ENCODE data around the gene ARL4D. TPM values are rescaled to one million over a fixed set of nuclear protein-coding genes. Genes with fewer than 3 reads are reported as not detected.

The ARL4D gene, protein sequence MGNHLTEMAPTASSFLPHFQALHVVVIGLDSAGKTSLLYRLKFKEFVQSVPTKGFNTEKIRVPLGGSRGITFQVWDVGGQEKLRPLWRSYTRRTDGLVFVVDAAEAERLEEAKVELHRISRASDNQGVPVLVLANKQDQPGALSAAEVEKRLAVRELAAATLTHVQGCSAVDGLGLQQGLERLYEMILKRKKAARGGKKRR
- 3.8 and 5.0 TPM in 2 replicates for total RNA-seq

DNA sequence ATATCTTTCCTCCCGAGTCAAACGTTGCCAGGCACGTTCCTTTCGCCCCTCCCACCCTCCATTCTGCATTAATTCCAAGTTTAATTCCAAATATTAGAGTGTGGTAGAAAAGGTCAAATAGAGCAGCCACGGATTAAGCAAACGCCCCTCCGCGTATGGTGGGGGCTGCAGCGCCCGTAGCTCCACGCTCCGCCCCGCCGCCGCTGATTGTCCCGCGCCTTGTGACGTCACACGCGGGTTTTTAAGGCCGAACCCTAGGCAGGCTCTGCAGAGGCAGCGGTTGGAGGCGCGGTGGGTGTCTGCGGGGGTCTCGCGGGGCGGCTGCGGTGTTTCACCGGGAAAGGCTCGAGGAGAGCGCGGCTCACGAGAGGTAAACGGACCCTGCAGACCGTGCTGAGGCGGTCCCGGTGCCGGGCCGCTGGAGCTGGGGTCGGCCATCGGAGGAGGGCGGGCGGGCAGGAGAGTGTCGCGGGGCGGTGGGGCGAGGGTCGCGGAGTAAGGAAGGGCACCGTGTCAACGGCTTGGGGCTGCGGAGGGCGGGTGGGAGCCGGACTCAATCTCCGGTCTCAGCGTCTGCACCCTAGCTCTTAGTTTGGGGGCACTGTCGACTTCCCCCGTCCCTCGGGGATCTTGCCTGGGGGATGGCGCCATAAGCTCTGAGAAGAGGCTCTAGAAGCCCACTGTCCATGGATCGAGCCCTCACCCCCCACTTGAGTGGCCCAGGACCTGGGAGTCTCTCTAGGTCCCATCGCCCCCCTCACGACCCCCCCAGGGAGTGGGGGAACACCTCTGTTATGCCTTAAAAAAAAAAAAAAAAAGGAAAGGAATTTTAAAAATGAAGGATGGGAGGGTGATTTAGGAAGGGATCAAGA is at the start of gene ARL4D:
Gene ARL4D (plus strand): TSS at position 270 of the 872 bp plus-strand sequence. CDS start 740 bp downstream, outside the sequence.
- intact Hi-C loops (cut with micrococcal nuclease): loop anchor here (1.0 to 10.0 kb wide), 3 partner anchors 10 to 176 kb away; partner anchors contain the start of gene DHX8

DNA sequence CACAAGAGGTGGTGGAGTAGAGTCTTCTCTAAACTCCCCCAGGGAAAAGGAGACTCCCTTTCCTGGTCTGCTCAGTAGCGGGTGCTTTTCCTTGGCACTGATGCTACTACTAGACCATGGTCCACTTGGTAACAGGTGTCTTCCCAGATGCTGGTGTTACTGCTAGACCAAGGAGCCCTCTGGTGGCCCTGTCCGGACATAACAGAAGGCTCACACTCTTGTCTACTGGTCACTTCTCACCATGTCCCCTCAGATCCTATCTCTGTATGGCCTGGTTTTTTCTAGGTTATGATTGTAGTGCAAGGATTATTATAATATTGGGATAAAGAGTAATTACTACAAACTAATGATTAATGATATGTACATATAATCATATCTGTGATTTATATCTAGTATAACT is 49.7 kb upstream of the ARL4D start:
- intact Hi-C loops (cut with micrococcal nuclease): no loop called here

DNA sequence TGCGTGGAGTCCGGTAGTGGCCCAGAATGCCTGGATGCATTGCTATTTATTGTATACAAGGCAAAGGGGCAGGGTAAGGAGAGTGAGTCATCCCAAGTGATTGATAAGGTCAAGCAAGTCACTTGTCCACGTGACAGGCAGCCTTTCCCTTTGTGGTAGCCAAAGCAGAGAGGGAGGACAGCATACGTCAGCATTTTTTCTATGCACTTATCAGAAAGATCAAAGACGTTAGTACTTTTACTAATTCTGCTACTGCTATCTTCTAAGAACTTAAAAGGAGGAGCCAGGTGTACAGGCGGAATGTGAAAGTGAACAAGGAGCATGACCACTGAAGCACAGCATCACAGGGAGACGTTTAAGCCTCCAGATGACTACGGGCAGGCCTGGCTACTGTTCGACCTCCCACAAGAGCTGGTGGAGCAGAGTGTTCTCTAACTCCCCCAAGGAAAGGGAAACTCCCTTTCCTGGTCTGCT is 47.9 kb upstream of the ARL4D start:
- intact Hi-C loops (cut with micrococcal nuclease): no loop called here

DNA sequence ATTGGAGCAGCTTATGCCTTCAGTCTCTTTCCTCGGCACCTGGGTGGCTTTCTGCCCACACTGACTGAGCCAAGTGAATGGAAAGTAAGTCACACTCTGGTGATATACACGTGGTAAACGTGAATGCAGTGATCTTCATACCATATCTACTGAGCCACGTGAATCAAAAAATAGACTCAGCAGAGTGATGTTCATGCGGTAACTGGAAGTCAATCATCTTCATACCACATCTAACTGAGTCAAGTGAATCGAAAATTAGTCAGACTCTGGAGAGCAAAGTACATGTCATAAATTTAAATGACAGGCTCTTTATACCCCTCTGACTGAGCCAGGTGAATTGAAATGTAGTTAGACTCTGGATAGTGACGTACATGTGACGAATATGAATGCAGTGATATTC is 47.1 kb upstream of the ARL4D start:
- intact Hi-C loops (cut with micrococcal nuclease): loop anchor here (2.0 kb wide), 1 partner anchor 13 kb away; no protein-coding TSS in a partner anchor

DNA sequence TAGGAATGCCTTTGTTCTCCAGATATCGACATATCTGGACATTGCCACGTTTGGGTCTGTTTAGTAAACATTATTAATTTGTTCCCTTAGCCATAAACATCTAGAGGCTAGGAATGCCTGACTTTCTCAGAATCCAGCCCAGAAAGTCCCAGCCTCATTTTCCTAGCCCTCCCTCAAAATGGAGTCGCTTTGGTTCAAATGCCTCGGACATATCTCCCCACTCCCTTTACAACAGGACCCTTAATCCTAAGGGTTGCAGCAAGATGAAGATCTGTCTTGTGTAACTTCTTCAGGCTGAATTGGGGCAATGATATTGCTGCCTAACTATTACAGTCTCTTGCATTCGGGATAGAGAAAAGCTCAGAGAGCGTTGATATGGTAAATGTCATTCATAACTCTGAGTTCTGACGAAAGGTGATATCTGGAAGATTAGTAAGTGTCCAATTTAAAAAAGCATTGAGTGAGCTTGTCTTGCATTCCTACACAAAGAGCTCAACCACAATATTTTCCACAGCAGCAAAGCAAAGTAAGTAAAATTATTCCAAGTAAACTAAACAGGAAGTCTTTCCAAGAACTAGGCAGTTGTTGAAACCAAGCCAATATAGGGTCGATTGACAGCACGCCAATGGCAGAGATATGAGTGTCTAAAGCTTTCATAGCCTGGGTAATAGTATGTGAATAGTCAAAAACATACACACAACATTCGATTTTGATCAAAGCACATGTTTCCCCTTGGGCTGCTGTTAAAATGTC is 46.0 kb upstream of the ARL4D start:
- intact Hi-C loops (cut with micrococcal nuclease): loop anchor here (2.0 kb wide), 1 partner anchor 14 kb away; no protein-coding TSS in a partner anchor

DNA sequence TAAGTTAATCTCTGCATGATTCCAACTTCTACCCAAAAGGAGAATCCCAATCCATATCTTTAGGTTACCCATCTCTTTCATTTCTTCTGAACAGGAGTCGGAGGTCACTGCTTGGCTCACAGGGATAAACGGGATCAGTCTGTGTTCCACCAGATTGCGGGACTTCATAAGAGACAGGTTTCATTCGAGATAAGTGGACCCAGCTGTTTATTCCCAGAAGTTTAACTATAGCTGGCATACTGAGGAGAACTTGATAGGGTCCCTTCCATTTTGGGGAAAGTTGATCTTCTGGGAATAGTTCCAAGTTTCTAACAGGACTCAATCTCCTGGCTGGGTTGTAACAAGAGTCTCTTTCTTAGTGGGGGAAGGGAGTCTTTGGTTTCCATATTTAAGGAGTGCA is 45.4 kb upstream of the ARL4D start:
- intact Hi-C loops (cut with micrococcal nuclease): loop anchor here (2.0 kb wide), 1 partner anchor 15 kb away; no protein-coding TSS in a partner anchor

DNA sequence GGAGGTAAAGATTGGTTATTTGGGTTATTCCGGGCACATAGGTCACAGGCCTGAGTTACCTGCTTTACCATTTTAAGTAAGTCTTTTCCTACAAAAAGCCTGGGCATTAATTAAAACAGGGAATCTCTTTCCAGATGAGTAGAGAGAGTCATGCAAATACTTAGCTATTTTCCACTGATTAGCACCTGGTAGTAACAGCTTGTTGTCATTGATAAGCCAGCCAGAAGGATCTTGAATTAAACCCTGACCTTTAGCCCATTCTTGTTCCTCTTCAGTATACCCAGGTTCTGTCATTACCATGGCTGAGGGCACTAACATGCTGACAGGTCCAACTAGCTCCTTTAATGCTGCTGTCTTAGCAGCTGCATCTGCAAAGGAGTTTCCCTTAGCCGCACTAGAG is 44.4 kb upstream of the ARL4D start:
- intact Hi-C loops (cut with micrococcal nuclease): no loop called here

DNA sequence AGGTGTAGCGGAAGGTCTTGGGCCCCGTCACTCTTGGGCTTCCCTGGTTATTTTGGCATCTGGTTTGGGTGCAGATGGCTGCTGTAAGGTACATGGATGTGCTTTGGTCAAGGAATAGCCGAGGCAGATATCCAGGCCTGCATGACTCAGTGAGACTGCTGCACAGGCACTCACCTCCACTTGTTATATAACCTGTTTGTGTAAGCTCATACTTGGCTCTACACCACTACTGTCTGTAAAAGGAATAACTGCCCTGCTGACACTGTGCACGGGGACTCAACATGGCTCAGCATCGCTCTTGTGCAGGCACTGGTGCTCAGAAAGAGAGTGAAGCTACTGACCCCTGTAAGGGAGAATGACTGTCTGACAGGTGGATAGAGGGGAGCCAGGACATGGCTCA is 42.3 kb upstream of the ARL4D start:
- intact Hi-C loops (cut with micrococcal nuclease): no loop called here

DNA sequence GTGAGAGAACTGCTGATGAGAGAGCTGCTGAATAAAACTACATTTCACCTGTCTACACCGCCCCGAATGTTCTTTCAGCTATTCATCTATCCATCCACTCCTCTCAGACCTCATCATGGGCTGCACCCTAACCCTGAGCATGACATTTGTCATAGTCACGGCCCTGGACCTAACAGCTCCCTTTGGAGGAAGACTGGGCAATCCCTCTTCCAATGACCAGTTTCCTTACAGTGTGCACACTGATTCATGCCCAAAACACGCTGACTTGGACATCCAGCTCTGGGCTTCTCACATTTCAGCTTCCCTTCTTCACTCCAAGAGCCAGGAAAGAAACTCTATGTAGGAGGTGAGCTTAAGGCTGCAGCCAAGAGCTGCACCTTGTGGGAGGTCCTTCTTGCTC is 41.8 kb upstream of the ARL4D start:
- intact Hi-C loops (cut with micrococcal nuclease): no loop called here

DNA sequence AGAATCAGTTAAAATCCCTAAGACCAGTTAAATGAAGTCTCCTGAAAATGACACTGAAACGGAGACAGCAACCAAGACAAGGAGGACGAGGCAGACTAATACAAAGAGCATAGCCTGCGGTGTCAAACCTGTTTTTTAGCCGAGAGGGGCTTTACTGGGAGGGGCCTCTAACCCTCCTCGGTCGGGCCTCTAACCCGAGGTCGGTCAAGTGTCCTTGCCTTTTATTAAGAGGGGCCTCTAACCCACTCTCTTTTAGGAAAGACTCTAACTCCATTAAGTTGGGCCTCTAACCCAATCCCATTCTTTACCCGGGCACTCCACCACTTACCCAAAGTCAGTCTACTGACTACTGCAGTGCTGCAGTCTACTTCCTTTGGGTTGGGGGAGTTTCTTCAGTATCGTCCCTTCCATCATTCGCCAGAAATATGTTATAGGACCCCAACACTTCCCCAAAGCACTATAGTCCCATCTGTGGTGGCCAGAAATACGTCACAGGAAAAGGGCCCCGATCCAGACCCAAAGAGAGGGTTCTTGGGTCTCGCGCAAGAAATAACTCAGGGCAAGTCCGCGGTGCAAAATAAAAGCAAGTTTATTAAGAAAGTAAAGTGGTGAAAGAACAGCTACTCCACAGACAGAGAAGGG is 39.2 kb upstream of the ARL4D start:
- intact Hi-C loops (cut with micrococcal nuclease): loop anchor here (1.0 to 10.0 kb wide), 5 partner anchors 9 to 785 kb away; partner anchors contain the start of genes IFI35, PSMC3IP and RPL27

DNA sequence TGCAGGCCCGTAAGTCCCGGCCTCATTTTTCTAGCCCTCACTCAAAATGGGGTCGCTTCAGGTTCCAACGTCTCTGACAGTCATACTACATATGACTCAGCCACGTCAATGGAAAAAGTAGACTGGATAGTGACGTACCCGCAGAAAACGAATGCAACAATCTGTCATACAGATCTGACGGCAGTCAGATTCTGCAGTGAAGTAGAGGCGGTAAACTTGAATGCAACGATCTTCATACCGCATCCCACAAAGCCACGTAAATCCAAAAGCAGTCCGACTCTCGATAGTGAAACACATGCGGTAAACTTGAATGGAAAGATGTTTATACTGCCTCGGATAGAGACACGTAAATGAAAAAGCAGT is 38.4 kb upstream of the ARL4D start:
- intact Hi-C loops (cut with micrococcal nuclease): loop anchor here (1.0 to 10.0 kb wide), 5 partner anchors 8 to 786 kb away; partner anchors contain the start of genes IFI35, PSMC3IP and RPL27

DNA sequence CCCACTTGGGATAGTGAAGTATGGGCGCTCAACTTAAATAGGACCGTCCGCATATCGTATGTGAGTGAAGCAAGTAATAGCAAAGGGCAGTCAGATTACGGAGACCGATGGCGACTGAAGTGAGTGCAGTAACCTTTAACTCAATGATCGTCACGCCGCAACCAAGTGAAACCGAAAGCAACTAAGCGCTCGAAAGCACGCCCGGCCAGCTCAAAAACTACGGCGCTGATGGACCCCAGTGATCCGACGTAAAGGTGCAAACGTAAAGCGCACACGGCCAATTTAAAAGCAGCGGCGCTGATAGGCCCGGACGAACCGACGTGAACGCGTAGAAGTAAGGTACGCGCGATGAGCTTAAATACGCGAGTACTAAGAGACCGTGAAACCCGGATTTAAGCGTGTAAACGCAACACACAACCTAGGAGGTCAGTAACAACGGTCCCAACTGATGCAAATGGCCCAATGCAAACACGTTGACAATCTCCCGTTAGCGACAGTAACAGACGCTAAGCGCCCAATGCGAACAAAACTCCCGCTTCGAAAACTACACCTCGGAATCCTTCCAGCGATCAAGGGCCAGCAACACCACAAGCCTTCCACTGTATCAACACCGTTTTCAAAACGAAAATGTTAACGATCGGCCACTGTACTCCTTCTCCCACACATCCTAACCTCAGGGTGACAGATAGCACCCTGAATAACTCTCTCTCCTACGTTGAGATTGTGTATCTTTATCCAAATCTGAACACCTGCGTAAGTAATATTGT is 37.9 kb upstream of the ARL4D start:
- intact Hi-C loops (cut with micrococcal nuclease): loop anchor here (1.0 to 10.0 kb wide), 11 partner anchors 7 to 786 kb away; partner anchors contain the start of genes BRCA1, DHX8, IFI35 and NBR1

DNA sequence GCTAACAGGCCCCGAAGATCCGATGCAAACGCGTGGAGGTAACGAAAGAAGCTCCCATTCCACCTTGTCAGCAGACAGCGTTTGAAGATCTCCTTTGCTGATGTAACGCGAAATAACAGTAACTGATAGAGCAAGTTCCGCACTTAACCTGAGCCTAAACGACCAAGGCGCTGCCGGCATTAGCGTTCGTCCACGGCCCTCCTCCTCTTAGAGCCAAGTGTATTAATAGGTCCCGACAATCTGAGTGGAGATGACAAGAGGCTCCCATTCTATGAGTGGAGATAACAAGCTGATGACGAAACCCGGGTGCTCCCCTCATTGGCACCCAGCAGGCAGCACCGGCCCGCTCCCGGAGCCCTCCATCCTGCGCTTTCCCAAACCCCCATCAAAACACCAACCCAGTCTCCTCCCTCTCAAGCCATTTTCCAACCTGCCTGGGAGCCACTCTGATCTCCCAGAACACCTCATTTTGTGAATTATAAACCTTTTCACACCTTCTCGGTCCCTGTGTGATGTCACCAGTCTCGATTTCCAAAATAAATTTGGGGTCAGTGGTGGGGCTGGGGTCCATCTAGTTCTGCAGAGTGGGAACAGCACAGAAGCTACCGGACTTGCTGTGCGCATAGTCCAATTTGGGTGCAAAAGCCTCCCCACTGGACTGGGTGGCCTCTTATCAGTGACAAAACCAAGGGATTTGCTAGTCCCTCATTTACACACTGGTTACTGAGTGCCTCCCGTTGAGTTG is 35.4 kb upstream of the ARL4D start:
- intact Hi-C loops (cut with micrococcal nuclease): loop anchor here (10.0 kb wide), 1 partner anchor 789 kb away; the partner anchor contains the start of gene PSMC3IP

DNA sequence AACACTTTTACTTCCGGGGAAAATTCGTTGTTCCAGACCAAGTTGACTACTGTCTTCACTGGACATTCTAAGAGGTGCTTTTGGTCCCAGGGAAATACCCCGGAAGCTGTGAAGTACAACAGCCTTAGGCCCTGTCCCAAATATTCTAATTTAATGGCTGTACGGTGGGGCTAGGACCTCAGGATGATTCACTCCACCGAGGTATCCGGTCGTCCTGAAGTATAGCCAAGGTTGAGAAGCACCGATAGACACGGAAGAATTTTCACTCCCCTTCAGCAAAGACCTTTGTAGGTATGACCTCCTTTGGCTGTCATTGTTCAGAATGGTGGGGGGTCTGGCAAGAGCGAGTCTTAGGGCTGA is 34.9 kb upstream of the ARL4D start:
- intact Hi-C loops (cut with micrococcal nuclease): loop anchor here (10.0 kb wide), 1 partner anchor 789 kb away; the partner anchor contains the start of gene PSMC3IP

DNA sequence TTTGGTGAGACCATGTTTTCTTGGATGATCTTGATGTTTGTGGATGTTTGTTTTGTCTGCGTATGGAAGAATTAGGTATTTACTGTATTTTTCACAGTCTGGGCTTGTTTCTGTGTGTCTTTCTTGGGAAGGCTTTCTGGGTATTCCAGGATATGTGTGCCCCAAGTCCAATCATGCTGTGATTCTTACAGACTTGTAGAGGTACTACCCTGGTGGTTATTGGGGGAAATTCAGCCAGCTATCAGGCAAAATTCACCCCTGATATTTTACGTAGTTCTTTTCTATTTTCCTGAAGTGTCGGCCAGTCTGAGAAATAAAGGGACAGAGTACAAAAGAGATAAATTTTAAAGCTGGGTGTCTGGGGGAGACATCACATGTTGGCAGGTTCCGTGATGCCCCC is 33.4 kb upstream of the ARL4D start:
- intact Hi-C loops (cut with micrococcal nuclease): loop anchor here (10.0 kb wide), 1 partner anchor 791 kb away; the partner anchor contains the start of gene PSMC3IP

DNA sequence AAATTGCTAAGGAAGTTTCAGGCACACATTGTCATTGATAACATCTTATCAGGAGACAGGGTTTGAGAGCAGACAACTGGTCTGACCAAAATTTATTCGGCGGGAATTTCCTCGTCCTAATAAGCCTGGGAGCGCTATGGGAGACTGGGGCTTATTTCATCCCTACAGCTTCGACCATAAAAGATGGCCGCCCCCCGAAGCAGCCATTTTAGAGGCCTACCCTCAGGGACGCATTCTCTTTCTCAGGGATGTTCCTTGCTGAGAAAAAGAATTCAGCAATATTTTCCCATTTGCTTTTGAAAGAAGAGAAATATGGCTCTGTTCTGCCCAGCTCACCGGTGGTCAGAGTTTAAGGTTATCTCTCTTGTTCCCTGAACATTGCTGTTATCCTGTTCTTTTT is 32.9 kb upstream of the ARL4D start:
- intact Hi-C loops (cut with micrococcal nuclease): loop anchor here (10.0 kb wide), 1 partner anchor 791 kb away; the partner anchor contains the start of gene PSMC3IP

DNA sequence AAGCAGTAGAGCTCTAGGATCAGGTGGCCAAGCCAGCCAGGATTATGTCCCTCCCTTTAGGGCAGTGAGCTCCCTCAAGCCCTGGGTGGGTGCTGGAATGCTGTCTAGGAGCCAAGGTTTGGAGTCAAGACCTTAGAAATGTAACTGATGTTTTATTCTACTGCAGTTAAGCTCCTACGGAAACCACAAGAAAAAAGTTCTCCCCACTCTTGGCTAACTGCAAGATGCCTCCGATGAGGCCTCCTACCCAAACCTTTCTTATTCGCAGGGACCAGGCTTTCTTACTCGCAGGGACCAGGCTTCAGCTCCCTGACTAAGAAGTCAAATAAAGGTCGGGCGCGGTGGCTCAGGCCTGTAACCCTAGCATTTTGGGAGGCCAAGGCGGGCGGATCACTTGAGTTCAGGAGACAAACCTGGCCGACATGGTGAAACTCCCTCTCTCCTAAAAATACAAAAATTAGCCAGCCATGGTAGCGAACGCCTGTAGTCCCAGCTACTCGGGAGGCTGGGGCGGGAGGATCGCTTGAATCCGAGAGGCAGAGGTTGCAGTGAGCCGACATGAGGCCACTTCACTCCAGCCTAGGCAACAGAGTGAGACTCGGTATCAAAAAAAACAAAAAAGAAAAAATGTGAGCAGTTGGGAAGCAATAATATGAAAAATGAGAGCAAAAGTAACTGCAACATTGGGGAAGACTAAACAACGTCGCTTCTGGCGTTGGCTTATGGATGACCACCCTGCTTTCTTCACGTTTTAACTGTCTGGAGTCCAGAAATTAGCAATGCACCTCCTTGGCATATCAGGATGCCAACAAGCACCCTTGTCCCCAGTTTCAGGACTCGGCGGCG is 31.7 kb upstream of the ARL4D start:
- intact Hi-C loops (cut with micrococcal nuclease): loop anchor here (10.0 kb wide), 1 partner anchor 792 kb away; the partner anchor contains the start of gene PSMC3IP

DNA sequence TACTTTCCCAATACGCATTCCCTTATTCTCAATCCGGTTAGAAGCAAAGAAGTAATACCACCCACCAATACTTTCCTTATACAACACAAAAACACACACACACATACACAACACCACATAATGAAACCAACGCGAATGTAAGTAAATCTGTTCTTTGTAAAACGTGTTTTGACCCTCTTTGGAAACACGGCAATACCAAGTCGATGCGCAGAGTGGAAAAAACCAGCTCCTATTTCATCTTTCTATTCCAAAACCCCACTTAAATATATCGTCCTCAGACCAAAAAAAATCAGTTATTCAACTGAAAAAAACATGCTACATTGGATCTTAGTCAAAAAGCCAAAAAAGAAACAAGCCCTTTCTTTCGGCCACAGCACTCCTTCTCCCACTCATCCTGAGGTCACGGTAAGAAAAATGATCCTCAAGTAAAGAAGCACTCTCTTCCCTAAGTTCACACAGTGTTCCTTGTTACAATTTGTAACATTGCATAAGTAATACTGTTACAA is 31.0 kb upstream of the ARL4D start:
- intact Hi-C loops (cut with micrococcal nuclease): loop anchor here (1.0 to 10.0 kb wide), 5 partner anchors 7 to 793 kb away; partner anchors contain the start of genes DHX8 and PSMC3IP

Measured in T-helper 1 cell treated with Interleukin-12 subunit alpha and Interleukin-12 subunit beta and Interleukin-4 antibody, amounts not matched to agents 30 ng/mL and 1 ng/mL, for 36 hours (primary cell).